ENCODE measurements around the gene ZNF823.

GRCh38 chr19:11704626-11705025, 34.1 kb downstream of the ZNF823 start:
- TF ChIP-seq ELK4 (IDR thresholded peaks at IDR 0.05; ENCODE audit: borderline replicate concordance, low read depth, low read length) = no peak
- no peak for TF ChIP-seq ZNF19 (tag by site-specific recombination; IDR thresholded peaks at IDR 0.05; ENCODE audit: low read depth)
- TF ChIP-seq CTCF (tag by site-specific recombination; IDR thresholded peaks at IDR 0.05) = no peak
- TF ChIP-seq ZNF23 (tag by site-specific recombination; IDR thresholded peaks at IDR 0.05; ENCODE audit: borderline replicate concordance) = no peak
- TF ChIP-seq ZNF169 (tag by site-specific recombination; IDR thresholded peaks at IDR 0.05) = no peak
- TF ChIP-seq ATF2 (tag by site-specific recombination; IDR thresholded peaks at IDR 0.05; ENCODE audit: low read depth) = no peak
- TF ChIP-seq ZNF707 (tag by site-specific recombination; IDR thresholded peaks at IDR 0.05) = no peak
- no peak for TF ChIP-seq KLF10 (tag by site-specific recombination; IDR thresholded peaks at IDR 0.05)
- no peak for TF ChIP-seq EGR2 (tag by site-specific recombination; IDR thresholded peaks at IDR 0.05; ENCODE audit: low read depth)
- no peak for TF ChIP-seq ZNF645 (tag by site-specific recombination; IDR thresholded peaks at IDR 0.05)

Measured in HEK293 (cell line).